T-helper 22 cell (primary cell): ENCODE data around the gene XIST.
"Not testable (repeated sequence)": the region's sequence is repeated elsewhere in the genome, so short reads cannot be mapped to it uniquely, and the experiment has no call there.

Experiments used
- DNase-seq: peaks from one replicate; pipeline ENCODE4 v3.0.0-alpha.2; 2020; ENCODE audit warnings: low read depth

The XIST gene

DNA sequence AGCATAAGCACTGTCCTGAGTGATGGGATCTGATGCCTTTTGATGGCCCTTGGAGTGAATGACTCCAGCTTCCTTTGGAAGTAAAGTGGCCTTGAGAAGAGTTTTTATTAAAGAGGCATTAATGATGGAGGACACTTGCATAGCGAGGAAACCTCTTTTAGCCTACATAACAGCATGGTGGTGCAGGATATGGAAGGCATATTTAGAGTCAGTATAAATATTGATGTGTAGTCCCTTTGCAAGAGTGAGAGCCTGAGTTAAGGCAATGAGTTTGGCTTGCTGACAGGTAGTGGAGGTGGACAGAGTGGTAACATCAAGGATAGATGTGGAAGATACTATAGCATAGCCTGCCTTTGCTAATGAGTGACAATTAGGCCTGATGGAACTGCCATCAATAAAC, 48.4 kb downstream of the XIST start:
- not testable (repeated sequence) for DNase-seq

DNA sequence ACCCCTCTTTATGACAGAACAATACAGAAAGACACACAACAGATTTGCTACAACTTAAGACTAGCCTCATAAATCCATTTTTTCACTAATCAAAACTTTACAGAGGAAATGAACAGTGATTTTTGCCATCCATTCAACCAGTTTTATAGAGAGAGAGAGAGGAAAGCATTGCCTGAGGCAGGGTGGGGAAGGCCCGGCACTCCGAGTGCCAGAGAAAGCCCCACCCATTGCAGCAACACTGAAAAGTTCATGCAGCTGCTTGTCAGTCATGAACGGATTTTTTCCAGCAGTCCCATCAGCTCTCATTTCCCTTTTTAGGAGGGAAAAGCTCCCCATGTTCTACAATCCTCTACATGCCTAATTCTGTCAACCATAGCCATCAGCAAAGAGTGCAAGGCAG, 52.6 kb downstream of the XIST start:
- DNase-seq = no peak

DNA sequence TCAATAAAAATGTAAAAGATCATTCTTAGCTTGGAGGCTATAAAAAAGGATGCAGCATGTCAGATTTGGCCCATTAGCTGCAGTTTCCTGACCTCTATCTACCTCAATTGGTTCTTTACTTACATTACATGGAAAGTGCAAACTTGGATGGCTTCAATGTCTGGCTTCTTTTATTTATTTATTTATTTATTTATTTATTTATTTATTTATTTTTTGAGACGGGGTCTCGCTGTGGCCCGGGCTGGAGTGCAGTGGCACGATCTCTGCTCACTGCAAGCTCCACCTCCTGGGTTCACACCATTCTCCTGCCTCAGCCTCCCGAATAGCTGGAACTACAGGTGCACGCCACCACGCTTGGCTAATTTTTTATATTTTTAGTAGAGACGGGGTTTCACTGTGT, 60.0 kb downstream of the XIST start:
- DNase-seq = not testable (repeated sequence)

DNA sequence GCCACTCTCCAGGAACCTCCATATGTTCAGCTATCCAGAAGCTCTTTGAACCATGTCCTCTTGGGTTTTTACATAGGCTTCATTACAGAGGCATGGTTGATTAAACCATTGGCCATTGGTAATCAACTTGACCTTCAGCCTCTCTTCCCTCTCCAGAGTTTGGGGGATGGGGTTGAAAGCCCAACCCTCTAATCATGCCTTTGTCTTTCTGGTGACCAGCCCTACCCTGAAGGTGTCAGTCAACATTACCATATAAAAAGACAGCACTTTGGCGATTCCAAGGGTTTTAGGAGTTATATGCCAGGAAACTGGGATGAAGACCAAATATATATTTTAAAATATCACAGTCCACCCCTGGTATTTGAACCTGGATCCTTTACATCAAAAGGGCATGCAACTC, 67.0 kb downstream of the XIST start:
- no peak for DNase-seq
